GM12874 (cell line): ENCODE measurements around the gene ERMN.

Source experiments
- CTCF ChIP-seq: IDR thresholded peaks from 2 replicates; pipeline ENCODE4 v1.5.1; 2011; ENCODE audit warnings: low read depth, mild to moderate bottlenecking, control low read depth, low read length, moderate library complexity; ENCODE audit not compliant: insufficient read depth

ERMN gene

GRCh38 chr2:157325786-157326185 lies at the start of gene ERMN:
Gene ERMN, minus strand, starts transcription at chr2:157325824. Its CDS starts 182 bp downstream, at chr2:157325642.
- TF ChIP-seq CTCF = no peak

GRCh38 chr2:157375384-157375783 lies 49.8 kb upstream of the ERMN start:
- no peak for TF ChIP-seq CTCF

- no peak for TF ChIP-seq CTCF
These were observed 42.1 kb upstream of the ERMN start for GRCh38 chr2:157367704-157368103.

- TF ChIP-seq CTCF = no peak
These were observed 38.8 kb upstream of the ERMN start for GRCh38 chr2:157364257-157364974.

- TF ChIP-seq CTCF = no peak
These were observed 38.0 kb upstream of the ERMN start for GRCh38 chr2:157363612-157364101.

GRCh38 chr2:157362627-157363026 lies 37.0 kb upstream of the ERMN start:
- no peak for TF ChIP-seq CTCF

GRCh38 chr2:157361526-157361925 lies 35.9 kb upstream of the ERMN start:
- no peak for TF ChIP-seq CTCF
